Measurements from ENCODE around the gene FBXL7. TPM values are rescaled to one million over a fixed set of nuclear protein-coding genes. Genes with fewer than 3 reads are reported as not detected.

The FBXL7 gene
- total RNA-seq, 1 donor from 2014 or later = 70.7 TPM

GRCh38 chr5:15594977-15595568 lies 95.1 kb downstream of the FBXL7 start:
- TF ChIP-seq, protein P1, sequence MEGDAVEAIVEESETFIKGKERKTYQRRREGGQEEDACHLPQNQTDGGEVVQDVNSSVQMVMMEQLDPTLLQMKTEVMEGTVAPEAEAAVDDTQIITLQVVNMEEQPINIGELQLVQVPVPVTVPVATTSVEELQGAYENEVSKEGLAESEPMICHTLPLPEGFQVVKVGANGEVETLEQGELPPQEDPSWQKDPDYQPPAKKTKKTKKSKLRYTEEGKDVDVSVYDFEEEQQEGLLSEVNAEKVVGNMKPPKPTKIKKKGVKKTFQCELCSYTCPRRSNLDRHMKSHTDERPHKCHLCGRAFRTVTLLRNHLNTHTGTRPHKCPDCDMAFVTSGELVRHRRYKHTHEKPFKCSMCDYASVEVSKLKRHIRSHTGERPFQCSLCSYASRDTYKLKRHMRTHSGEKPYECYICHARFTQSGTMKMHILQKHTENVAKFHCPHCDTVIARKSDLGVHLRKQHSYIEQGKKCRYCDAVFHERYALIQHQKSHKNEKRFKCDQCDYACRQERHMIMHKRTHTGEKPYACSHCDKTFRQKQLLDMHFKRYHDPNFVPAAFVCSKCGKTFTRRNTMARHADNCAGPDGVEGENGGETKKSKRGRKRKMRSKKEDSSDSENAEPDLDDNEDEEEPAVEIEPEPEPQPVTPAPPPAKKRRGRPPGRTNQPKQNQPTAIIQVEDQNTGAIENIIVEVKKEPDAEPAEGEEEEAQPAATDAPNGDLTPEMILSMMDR (IDR thresholded peaks at IDR 0.05; ENCODE audit: unreplicated experiment) = no peak
- Mint-ChIP-seq H3K4me3 (no peak overlapping the region), H3K27ac (peak overlapping the region; percentile 83), H3K9me3 (peaks cover 2% of the 10 kb centered on the region), H3K27me3 (ENCODE audit: low read depth) (no peaks in the 10 kb centered on the region), H3K36me3 (peaks cover 13% of the 10 kb centered on the region), H3K4me1 (peaks cover 74% of the 10 kb centered on the region)
- no peak for DNase-seq (ENCODE audit: low spot score in 2 of 2, unreplicated experiment in 2 of 2)

DNA sequence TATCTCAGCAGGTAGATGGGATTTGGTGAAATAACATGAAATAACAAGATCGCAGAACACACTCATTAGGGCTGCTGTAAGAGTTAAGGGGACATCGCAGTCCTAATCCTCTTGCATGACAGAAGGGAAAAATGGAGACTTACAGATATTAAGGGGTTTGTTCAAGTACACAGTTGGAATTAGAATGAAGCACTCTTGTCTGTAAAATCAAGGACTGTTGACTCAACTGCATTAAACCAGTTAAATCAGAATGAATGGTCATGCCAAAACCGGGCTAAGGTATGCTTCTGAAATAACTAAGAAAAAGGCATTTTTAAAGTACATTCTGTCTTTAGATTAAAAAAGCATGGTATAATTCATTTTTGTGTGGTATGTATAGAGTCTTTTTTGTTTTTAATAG lies 95.9 kb downstream of the FBXL7 start:
- peaks cover 4% of the 10 kb centered on the region for H3K9me3 Mint-ChIP-seq
- H3K27me3 Mint-ChIP-seq (ENCODE audit: low read depth) = no peaks in the 10 kb centered on the region
- H3K4me1 Mint-ChIP-seq = peaks cover 75% of the 10 kb centered on the region
- TF ChIP-seq, protein P1 (IDR thresholded peaks at IDR 0.05; ENCODE audit: unreplicated experiment) = no peak
- no peak for DNase-seq (ENCODE audit: low spot score in 2 of 2, unreplicated experiment in 2 of 2)
- peak overlapping the region; percentile 85 for H3K27ac Mint-ChIP-seq
- H3K36me3 Mint-ChIP-seq = peaks cover 10% of the 10 kb centered on the region
- no peak overlapping the region for H3K4me3 Mint-ChIP-seq

- Mint-ChIP-seq H3K9me3 (peaks cover 4% of the 10 kb centered on the region), H3K36me3 (peaks cover 18% of the 10 kb centered on the region), H3K4me1 (peaks cover 83% of the 10 kb centered on the region), H3K4me3 (no peak overlapping the region), H3K27ac (peak overlapping the region; percentile 85), H3K27me3 (ENCODE audit: low read depth) (no peaks in the 10 kb centered on the region)
- DNase-seq (ENCODE audit: low spot score in 2 of 2, unreplicated experiment in 2 of 2) = no peak
- TF ChIP-seq, protein P1 (IDR thresholded peaks at IDR 0.05; ENCODE audit: unreplicated experiment) = no peak
These were observed 97.0 kb downstream of the FBXL7 start for GRCh38 chr5:15596936-15597335.

- Mint-ChIP-seq H3K27ac (peak overlapping the region; percentile 84), H3K36me3 (peaks cover 18% of the 10 kb centered on the region), H3K9me3 (peaks cover 4% of the 10 kb centered on the region), H3K4me1 (peaks cover 74% of the 10 kb centered on the region), H3K4me3 (no peak overlapping the region), H3K27me3 (ENCODE audit: low read depth) (no peaks in the 10 kb centered on the region)
- no peak for DNase-seq (ENCODE audit: low spot score in 2 of 2, unreplicated experiment in 2 of 2)
- TF ChIP-seq, protein P1 (IDR thresholded peaks at IDR 0.05; ENCODE audit: unreplicated experiment) = no peak
These were observed 97.8 kb downstream of the FBXL7 start for GRCh38 chr5:15597804-15598203.

GRCh38 chr5:15598294-15598902 lies 98.4 kb downstream of the FBXL7 start:
- TF ChIP-seq, protein P1 (IDR thresholded peaks at IDR 0.05; ENCODE audit: unreplicated experiment) = peak; percentile 95
- Mint-ChIP-seq H3K4me1 (peaks cover 72% of the 10 kb centered on the region), H3K4me3 (no peak overlapping the region), H3K9me3 (peaks cover 4% of the 10 kb centered on the region), H3K27me3 (ENCODE audit: low read depth) (no peaks in the 10 kb centered on the region), H3K36me3 (peaks cover 20% of the 10 kb centered on the region), H3K27ac (peak overlapping the region; percentile 84)
- DNase-seq (ENCODE audit: low spot score in 2 of 2, unreplicated experiment in 2 of 2) = no peak

Data from mesothelial cell of epicardium (in vitro differentiated cells).